C4-2B (cell line): Measurements from ENCODE around the gene ASNSD1.

ENCODE experiments used
- CTCF ChIP-seq: fragments of 450-650 bp; conservative IDR thresholded peaks from 2 replicates; pipeline ENCODE4 v1.5.1; 2017; ENCODE audit warnings: mild to moderate bottlenecking
- ZFX ChIP-seq: fragments of 450-650 bp; IDR thresholded peaks from 2 replicates; pipeline ENCODE4 v1.6.1; 2017

GRCh38 chr2:189660803-189661147 is 484 bp upstream of the ASNSD1 start:
- TF ChIP-seq CTCF (no peak), ZFX (no peak)
